ENCODE results near the gene TTLL12.

TTLL12 gene

DNA sequence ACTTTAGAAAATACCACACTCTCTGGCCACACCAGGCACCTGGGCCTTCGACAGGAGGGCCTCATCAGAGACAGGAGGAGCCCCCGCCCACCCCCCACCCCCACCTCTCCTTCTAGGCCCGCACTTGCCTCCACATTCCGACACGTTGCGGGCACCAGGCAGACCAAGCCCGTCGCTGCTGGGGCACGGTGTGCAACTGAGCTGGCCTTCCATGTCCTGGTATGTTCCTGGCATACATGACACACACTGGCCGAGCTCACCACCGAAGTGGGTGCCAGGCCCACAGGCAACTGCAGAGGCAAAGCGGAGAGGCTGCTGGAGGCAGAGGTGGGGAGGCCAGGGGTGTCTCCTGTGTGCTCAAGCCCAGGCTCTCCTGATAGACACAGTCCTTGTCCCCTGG lies 27.0 kb upstream of the TTLL12 start:
- no peak for ATAC-seq
- no peak for DNase-seq

GRCh38 chr22:43213051-43213450 lies 26.1 kb upstream of the TTLL12 start:
- ATAC-seq: no peak
- no peak for DNase-seq

DNA sequence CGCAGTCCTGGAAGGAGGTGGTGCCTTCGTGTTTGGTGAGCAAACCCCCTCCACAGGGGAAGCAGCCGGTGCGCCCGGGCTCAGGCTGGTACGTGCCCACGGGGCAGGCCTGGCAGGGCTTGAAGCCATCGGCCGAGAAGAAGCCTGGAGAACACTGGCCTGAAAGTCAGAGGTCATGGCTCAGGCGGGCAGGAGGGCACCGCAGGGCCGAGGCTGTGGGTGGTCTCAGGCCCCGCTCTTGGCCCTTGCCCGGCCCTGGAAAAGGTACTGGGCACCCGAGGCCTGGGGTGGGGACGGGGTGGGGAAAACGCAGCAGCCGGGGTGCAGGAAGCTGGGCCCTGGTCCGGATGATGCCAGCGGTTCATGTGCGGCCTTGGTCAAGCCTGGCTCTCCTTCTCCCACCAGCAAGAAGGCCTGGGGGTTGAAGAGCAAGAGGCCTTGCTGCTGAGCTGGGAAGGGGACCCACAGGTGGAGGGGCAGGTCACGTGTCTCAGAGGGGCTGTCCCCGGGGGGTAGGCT lies 25.6 kb upstream of the TTLL12 start:
- no peak for DNase-seq

GRCh38 chr22:43211941-43212433 lies 25.1 kb upstream of the TTLL12 start:
- no peak for ATAC-seq
- no peak for DNase-seq

More for the DNA sequence above, 25.6 kb upstream of the TTLL12 start:
- no peak for ATAC-seq

DNA sequence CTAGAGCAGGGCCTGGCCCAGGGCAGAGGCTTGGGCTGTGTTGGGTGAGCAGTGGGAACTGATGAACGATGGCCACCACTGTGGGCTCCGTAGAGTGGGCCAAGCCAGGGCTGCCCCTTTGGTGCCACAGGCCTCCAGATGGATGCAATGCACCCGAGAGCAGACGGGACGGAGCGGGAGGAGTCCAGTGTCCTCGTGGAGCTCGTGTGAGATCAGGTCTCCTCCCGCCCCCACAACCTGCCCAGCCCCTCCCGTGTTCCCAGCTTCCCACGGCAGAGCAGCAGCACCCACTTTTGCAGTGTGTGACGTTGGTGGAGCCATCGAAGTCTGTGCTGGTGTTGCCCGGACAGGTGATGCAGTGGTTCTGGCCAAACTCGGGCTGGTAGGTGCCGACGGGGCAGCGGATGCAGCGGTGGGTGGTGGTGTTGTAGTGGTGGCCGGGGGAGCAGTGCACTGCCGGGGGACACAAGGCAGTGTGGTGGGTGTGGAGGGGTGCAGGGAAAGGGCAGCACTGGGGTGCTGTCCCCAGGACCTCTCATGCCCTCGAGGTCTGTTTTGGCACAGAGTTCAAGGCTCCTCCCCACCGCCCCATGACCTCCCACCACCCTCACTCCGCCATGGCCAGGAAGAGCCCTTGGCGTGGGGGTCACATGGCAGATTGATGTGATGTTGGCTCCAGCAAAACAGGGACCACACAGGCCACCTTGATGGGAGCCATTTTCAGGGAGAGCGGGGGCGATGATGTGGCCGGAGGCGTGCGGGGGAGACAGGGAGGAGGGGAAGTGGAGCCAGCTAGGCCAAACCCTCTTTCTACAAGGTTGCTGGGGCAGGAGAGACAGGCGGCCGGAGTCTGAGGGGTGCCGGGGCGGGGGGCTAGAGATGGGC lies 23.9 kb upstream of the TTLL12 start:
- DNase-seq (no peak), ATAC-seq (no peak)

- no peak for DNase-seq
Observed at GRCh38 chr22:43209971-43210370, 23.0 kb upstream of the TTLL12 start.

GRCh38 chr22:43209523-43209890 lies 22.6 kb upstream of the TTLL12 start:
- DNase-seq (no peak), ATAC-seq (no peak)

More at GRCh38 chr22:43209971-43210370, 23.0 kb upstream of the TTLL12 start:
- no peak for ATAC-seq

DNA sequence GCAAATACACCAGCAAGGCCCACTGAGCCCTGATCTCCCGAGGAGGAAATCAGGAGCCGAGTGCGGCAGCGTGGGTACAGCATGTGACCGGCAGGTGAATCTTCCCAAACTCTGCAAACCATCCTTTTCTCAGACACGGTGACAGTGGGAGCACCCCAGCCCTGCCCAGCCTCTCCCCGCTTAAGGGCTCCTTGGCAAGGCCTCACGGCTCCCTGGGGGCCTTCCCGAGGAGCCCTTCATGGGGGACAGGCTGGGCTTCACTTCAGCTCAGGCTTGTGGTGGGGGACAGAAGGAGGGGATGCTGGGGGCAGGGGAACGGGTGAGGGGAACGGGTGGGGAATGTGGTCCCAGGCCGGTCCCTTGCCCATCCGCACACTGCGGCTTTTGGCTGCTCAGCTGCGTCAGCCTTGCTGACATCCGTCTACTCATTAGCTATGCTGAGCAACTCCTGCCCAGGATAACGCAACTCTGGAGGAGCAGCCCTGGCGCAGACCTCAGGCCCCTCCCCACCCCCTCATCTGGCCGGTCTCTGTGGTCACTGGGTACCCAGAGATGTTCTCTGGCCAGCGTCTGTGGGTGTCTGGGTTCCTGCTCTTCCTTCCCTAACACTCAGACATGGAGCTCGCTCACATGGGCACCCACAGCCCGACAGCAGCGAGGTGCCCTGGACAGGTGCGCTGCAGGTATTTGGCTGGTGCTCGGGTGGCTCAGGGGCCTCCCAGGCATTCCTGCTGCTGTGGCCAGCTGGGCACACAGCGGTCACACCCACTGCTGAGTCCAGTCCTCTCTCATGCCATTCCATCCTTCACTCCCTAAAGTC lies 22.0 kb upstream of the TTLL12 start:
- DNase-seq: no peak
- ATAC-seq: no peak

GRCh38 chr22:43207849-43208702 lies 21.1 kb upstream of the TTLL12 start:
- no peak for ATAC-seq
- no peak for DNase-seq

- DNase-seq (no peak), ATAC-seq (no peak)
Observed at GRCh38 chr22:43207386-43207785, 20.5 kb upstream of the TTLL12 start.

DNA sequence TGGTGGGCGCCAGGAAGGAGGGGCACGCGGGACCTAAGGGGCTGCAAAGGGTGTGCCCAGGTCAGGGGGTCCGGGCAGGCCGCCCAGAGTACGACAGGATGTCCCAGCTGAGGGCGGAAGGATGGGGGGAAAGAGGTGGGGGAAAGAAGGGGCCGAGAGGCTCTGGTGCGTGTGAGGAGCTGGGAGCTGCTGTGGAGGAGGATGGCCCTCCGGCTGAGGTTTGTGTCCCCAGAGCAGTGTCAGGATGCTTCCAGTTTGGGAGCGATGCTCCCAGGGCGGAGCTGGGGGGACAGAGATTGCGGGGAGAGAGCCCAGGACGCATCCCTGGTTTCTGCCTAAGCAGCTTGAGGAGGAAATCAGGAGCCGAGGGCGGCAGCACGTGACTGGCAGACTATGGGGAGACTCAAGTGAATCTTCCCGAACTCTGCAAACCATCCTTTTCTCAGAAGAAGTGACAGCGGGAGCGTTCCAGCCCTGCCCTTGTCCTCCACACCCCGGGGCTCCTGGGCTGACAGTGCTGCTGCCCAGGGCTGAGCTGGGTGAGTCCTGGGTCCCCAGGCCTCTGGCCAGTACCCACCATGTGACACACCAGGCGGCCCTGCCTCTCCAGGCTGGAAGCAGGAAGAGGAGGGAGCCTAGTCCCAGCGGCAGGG lies 19.7 kb upstream of the TTLL12 start:
- ATAC-seq: peak; percentile 4
- DNase-seq: no peak

- ATAC-seq: peak; percentile 12
- no peak for DNase-seq
Observed at GRCh38 chr22:43205748-43206508, 19.0 kb upstream of the TTLL12 start.

GRCh38 chr22:43205261-43205691 lies 18.3 kb upstream of the TTLL12 start:
- ATAC-seq: no peak

GRCh38 chr22:43203471-43203981 lies 16.6 kb upstream of the TTLL12 start:
- ATAC-seq: no peak
- no peak for DNase-seq

More at GRCh38 chr22:43205261-43205691, 18.3 kb upstream of the TTLL12 start:
- no peak for DNase-seq

GRCh38 chr22:43202756-43203410 lies 15.9 kb upstream of the TTLL12 start:
- DNase-seq: no peak
- no peak for ATAC-seq

- DNase-seq: no peak
- ATAC-seq: no peak
Observed at GRCh38 chr22:43202326-43202725, 15.4 kb upstream of the TTLL12 start.

DNA sequence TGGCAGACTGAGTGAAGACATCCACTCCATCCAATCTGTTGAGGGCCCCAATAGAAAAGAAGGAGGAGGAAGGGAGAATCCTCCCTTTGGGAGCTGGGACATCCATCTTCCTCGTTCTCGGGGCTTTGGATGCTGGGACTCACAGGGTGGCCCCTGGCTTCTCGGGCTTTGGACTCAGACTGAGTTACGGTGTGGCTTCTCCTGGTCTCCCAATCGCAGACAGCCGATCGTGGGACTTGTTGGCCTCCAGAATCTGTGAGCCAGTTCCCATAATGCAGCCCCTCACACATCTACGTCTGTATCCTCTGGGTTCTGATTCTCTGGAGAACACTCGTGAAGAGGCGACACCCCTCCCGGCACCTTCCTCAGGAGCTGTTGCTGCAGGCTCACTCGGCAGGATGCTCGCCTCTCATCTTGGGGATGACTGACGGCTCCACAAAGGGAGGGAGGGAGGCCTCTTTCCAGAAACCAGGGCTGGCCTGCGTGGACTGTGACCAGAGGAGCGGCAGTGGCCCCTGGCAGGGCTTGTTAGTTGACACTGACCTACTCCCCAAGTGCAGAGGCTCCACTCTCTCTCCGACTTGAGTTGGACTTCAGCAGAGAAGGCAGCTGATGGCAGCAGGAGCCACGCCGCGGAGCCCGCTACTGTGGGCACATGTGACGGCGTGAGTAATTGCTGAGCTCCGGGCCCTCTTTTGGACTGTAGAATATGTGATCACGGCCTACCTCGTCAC lies 14.7 kb upstream of the TTLL12 start:
- no peak for DNase-seq

DNA sequence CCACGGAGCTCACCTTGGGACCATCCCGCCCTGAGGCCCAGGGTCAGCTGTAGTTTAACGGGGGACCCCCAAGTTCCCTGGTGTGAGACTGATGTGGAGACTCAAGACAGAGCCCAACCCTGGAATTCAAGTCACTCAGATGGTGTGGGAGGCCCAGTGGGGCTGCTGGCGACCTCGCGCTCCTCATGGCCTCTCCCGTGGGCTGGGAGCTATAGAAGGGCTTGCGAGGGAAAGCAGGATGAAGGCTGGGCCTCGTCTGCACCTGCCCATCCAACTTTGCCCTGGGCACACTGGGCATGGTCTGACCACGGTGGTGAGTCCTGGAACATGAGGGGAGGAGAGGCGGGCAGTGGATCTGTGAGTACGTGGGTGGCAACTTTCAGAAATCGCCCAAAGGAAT lies 13.6 kb upstream of the TTLL12 start:
- ATAC-seq: no peak
- no peak for DNase-seq

More for the DNA sequence above, 14.7 kb upstream of the TTLL12 start:
- ATAC-seq: no peak

DNA sequence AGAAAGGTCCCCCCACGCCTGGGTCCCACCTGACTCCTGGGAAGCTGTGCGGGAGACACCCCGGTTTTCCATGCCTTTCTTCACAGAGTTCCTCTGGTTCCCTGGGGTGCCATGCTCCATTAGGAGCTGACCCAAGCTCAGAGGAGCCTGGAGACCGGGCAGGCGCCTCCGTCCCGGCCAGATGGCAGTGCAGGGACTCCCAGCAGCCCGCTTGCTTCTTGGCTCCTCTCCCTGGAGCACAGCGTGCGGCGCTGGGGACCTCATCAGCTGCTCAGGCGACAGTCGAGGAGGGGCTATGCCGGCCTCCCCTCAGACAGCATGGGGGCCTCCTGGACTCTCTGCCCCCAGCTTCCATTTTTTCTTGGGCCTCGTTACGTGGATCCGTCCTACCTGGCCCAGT lies 13.1 kb upstream of the TTLL12 start:
- no peak for DNase-seq
- ATAC-seq: no peak

Measured in stimulated activated naive CD8-positive, alpha-beta T cell treated with anti-CD3 and anti-CD28 coated beads, Interleukin-15, Interleukin-2, amounts not matched to agents 100 U/mL and 50 U/mL, for 24 hours (primary cell).